K562 (cell line): ENCODE results near the gene MICALL2. TPM values are rescaled to one million over a fixed set of nuclear protein-coding genes. Genes with fewer than 3 reads are reported as not detected.

Source experiments
- ATAC-seq: fragments of 200-7000 bp; cut with Tn5 transposase; 3 replicates; pipeline ENCODE4 v1.9.1; 2020; ENCODE audit warnings: moderate library complexity
- BruUV-seq: library from RNA; stranded (reverse); fragments of 400-500 nt; replicated peaks from 2 replicates; lab custom pipeline; 2021; lab: Mats Ljungman, UMichigan
- CTCF ChIA-PET: fragments of 300-600 bp; formaldehyde crosslinking; extraction: SDS; loops from one replicate; lab custom pipeline; 2021; ENCODE audit warnings: low intra/inter-chr PET ratio; lab: Yijun Ruan, JAX
- POLR2A ChIA-PET: fragments of 300-600, 350-650 bp; sonication (Branson Sonifier 250); formaldehyde crosslinking; extraction: SDS; loops from one replicate; lab custom pipeline; 2021; ENCODE audit warnings: antibody characterized with exemption, inconsistent platforms; lab: Yijun Ruan, JAX
- DNase-seq, 4 experiments: peaks; one replicate each; pipeline versions ENCODE4 v3.0.0 to v3.0.0-alpha.2; 2011 to 2018; ENCODE audit warnings: low spot score in 3 of 4, mixed read lengths in 3 of 4; ENCODE audit errors: extremely low read depth in 1 of 4
- FAIRE-seq: peaks from 2 replicates; lab custom pipeline; 2011; peaks lifted over from hg19 to GRCh38; lab: Jason Lieb, UNC
- H2AFZ ChIP-seq: 2 replicates; pipeline ENCODE4 v1.6.0; 2011; ENCODE audit warnings: low read depth, low read length, control low read depth, inconsistent platforms
- H3K27ac ChIP-seq: fragments of 200-600 bp; 3 replicates; pipeline ENCODE4 v1.8.0; 2011; ENCODE audit warnings: low read depth, mild to moderate bottlenecking, control low read depth, inconsistent platforms, low read length, moderate library complexity, mixed read lengths; ENCODE audit errors: extremely low read depth
- H3K27me3 ChIP-seq, 2 experiments: fragments of 300-600 bp in 1 of 2; 2 replicates in 1 of 2; 3 replicates in 1 of 2; pipeline versions ENCODE4 v1.6.0 to v1.8.0; 2011; ENCODE audit warnings: inconsistent platforms in 2 of 2, low read length in 2 of 2, mild to moderate bottlenecking in 1 of 2, mixed read lengths in 1 of 2, moderate library complexity in 1 of 2; ENCODE audit not compliant: control insufficient read depth in 2 of 2, insufficient read depth in 2 of 2
- H3K36me3 ChIP-seq: fragments of 300-600 bp; 3 replicates; pipeline ENCODE4 v1.8.0; 2011; ENCODE audit warnings: mild to moderate bottlenecking, low read length, inconsistent platforms; ENCODE audit not compliant: control insufficient read depth, insufficient read depth
- H3K4me1 ChIP-seq, 2 experiments: fragments of 200-600 bp in 1 of 2; replicated peaks in 1 of 2; 2 replicates in 1 of 2; 3 replicates in 1 of 2; pipeline versions ENCODE4 v1.5.1 to v1.8.0; 2011; ENCODE audit warnings: inconsistent platforms in 2 of 2, low read length in 2 of 2, mild to moderate bottlenecking in 1 of 2, mixed read lengths in 1 of 2, moderate library complexity in 1 of 2; ENCODE audit not compliant: control insufficient read depth in 2 of 2, insufficient read depth in 2 of 2
- H3K4me2 ChIP-seq: 2 replicates; pipeline ENCODE4 v1.6.1; 2011; ENCODE audit warnings: low read length, control low read depth, inconsistent platforms, mixed read lengths; ENCODE audit not compliant: insufficient read depth
- H3K4me3 ChIP-seq: fragments of 200-600 bp; sonication (generic), shearing (Covaris generic); 2 replicates; pipeline ENCODE4 v1.5.1; 2016; ENCODE audit warnings: control low read depth, inconsistent platforms
- H3K79me2 ChIP-seq: fragments of 200-600 bp; 3 replicates; pipeline ENCODE4 v1.8.0; 2011; ENCODE audit warnings: low read length, inconsistent platforms; ENCODE audit not compliant: control insufficient read depth, insufficient read depth
- H3K9ac ChIP-seq, 2 experiments: 2 replicates each; pipeline versions ENCODE4 v1.6.0 to v1.6.1; 2011; ENCODE audit warnings: low read depth in 2 of 2, low read length in 2 of 2, control low read depth in 1 of 2, inconsistent platforms in 1 of 2, mild to moderate bottlenecking in 1 of 2, mixed read lengths in 1 of 2; ENCODE audit not compliant: insufficient read depth in 1 of 2
- H3K9me1 ChIP-seq: one replicate; pipeline ENCODE4 v1.6.0; 2011; ENCODE audit warnings: inconsistent platforms, mild to moderate bottlenecking, low read length, moderate library complexity; ENCODE audit not compliant: control insufficient read depth, insufficient read depth
- H3K9me3 ChIP-seq: replicated peaks from 2 replicates; pipeline ENCODE4 v1.5.1; 2011; ENCODE audit warnings: low read depth, low read length, inconsistent platforms; ENCODE audit not compliant: control insufficient read depth, insufficient read depth
- H4K20me1 ChIP-seq: replicated peaks from 2 replicates; pipeline ENCODE4 v1.6.1; 2011; ENCODE audit warnings: low read length, inconsistent platforms, mixed read lengths; ENCODE audit not compliant: control insufficient read depth, insufficient read depth
- CBFA2T2 ChIP-seq: fragments of 450-650 bp; conservative IDR thresholded peaks from 2 replicates; pipeline ENCODE4 v1.6.1; 2017; ENCODE audit warnings: mild to moderate bottlenecking
- DEAF1 ChIP-seq: fragments of 450-650 bp; formaldehyde crosslinking; IDR thresholded peaks from 2 replicates; pipeline ENCODE4 v1.4.0; 2020; ENCODE audit warnings: mild to moderate bottlenecking, moderate library complexity
- GTF2A2 ChIP-seq: IDR thresholded peaks from 2 replicates; pipeline ENCODE4 v1.6.1; 2016; ENCODE audit warnings: mild to moderate bottlenecking, missing genetic modification characterization, missing compliant biosample characterization
- HMGN3 ChIP-seq: IDR thresholded peaks from 2 replicates; pipeline ENCODE4 v1.6.1; 2011; ENCODE audit warnings: borderline replicate concordance, low read depth, mild to moderate bottlenecking, mixed read lengths, low read length; ENCODE audit not compliant: insufficient read length; ENCODE audit errors: extremely low read depth
- KDM2B ChIP-seq: fragments of 250-450 bp; sonication (Bioruptor Pico); IDR thresholded peaks from 2 replicates; pipeline ENCODE4 v1.8.0; 2021; ENCODE audit warnings: mild to moderate bottlenecking, moderate library complexity
- MBD1 ChIP-seq: fragments of 250-450 bp; sonication (Bioruptor Pico); IDR thresholded peaks from 2 replicates; pipeline ENCODE4 v1.8.0; 2022; ENCODE audit warnings: inconsistent platforms
- MTF1 ChIP-seq: fragments of 250-450 bp; sonication (Bioruptor Pico); IDR thresholded peaks from 2 replicates; pipeline ENCODE4 v1.9.0; 2021; ENCODE audit warnings: moderate library complexity, mild to moderate bottlenecking, inconsistent platforms, borderline replicate concordance
- SETDB1 ChIP-seq: IDR thresholded peaks from one replicate; pipeline ENCODE4 v1.6.1; 2012; ENCODE audit warnings: low read length, control low read depth, inconsistent platforms
- YBX1 ChIP-seq: fragments of 450-650 bp; IDR thresholded peaks from 2 replicates; pipeline ENCODE4 v1.7.1; 2016; ENCODE audit warnings: mild to moderate bottlenecking
- ZNF232 ChIP-seq: sonication (generic); formaldehyde crosslinking; IDR thresholded peaks from 2 replicates; pipeline ENCODE4 v1.8.0; 2022; ENCODE audit warnings: mild to moderate bottlenecking, missing genetic modification reagents
- WGBS: fragments of 100-300 bp; shearing (Covaris generic); methylation state at CpG from one replicate; pipeline ENCODE4 v1.1.6; 2016; ENCODE audit warnings: low coverage, mixed read lengths; ENCODE audit not compliant: insufficient coverage; ENCODE audit errors: missing lambda C conversion rate; 5-methylcytosine and 5-hydroxymethylcytosine counted together
- in situ Hi-C: fragments of 300-500 bp; cut with MboI; formaldehyde crosslinking; loops from 4 replicates; pipeline ENCODE4 v1.15.0; 2018; ENCODE audit warnings: inconsistent platforms, mixed read lengths
- intact Hi-C: fragments of 100-400 bp; cut with micrococcal nuclease; formaldehyde crosslinking; loops from 2 replicates; pipeline ENCODE4 v1.14.2; 2022
- polyA plus RNA-seq, 8 experiments: library from polyadenylated mRNA; depleted of rRNA in 4 of 8; stranded (reverse) in 5 of 8; unstranded in 3 of 8; fragments of >200 nt; fragmentation: Nextera tagmentation in 2 of 8; fragmentation: Illumina TruSeq in 1 of 8; extraction: Ambion mirVana in 2 of 8; extraction: Trizol in 1 of 8; gene quantifications; 2 replicates each; pipeline versions ENCODE4 v1.2.1 to v1.2.3, GENCODE V29; 2011 to 2014; ENCODE audit warnings: inconsistent platforms in 1 of 8, missing spikeins in 1 of 8
- total RNA-seq, 7 experiments: library from RNA; depleted of rRNA in 6 of 7; stranded (reverse); fragments of >200 nt in 6 of 7; fragmentation: Illumina TruSeq in 2 of 7; extraction: Trizol in 2 of 7; gene quantifications; 2 replicates each; pipeline versions ENCODE4 v1.2.1 to v1.2.3, GENCODE V29; 2011 to 2021; ENCODE audit warnings: low replicate concordance in 1 of 7

The MICALL2 gene
- total and polyA plus RNA-seq, 9 of the 15 experiments (the other 6 are each of a cell fraction or from before 2014, with no cell fraction given), result 1.8 to 103 (median 17.0) TPM

- Histone ChIP-seq H3K27me3 (no peaks in the 10 kb centered on the region), H3K4me1 (peaks cover 4 to 85% of the 10 kb centered on the region in 2 experiments; a peak in 3 of 5 replicates), H3K4me2 (no peak overlapping the region), H2AFZ (no peak overlapping the region), H3K9me1 (no peaks in the 10 kb centered on the region), H3K36me3 (peaks cover 72% of the 10 kb centered on the region; the same call in 1 of the 3 replicates), H3K9me3 (no peaks in the 10 kb centered on the region), H4K20me1 (peaks cover 11% of the 10 kb centered on the region; the same call in 1 of the 2 replicates), H3K27ac (no peak overlapping the region), H3K4me3 (no peak overlapping the region), H3K9ac (peak overlapping the region in 1 of 2 experiments; percentile 9; a peak in 1 of 4 replicates), H3K79me2 (peaks cover 46% of the 10 kb centered on the region)
- DNase-seq (peak in 1 of 4 experiments; percentile 27), FAIRE-seq (no peak), ATAC-seq (no peak)
- in situ Hi-C loops, result no loop called here
- intact Hi-C loops, result no loop called here
- ChIA-PET POLR2A (interaction anchor here (0.6 to 2.3 kb wide), 6 partner anchors 7 to 28 kb away, joined by 3 to 12 read pairs (median 3); partner anchors contain the start of gene MICALL2), CTCF (no interaction called here)
- TF ChIP-seq HMGN3 (no peak), MTF1 (CRISPR knock-in tag) (no peak), MBD1 (CRISPR knock-in tag) (no peak), ZNF232 (no peak), GTF2A2 (tag) (no peak), YBX1 (no peak), KDM2B (CRISPR knock-in tag) (no peak), DEAF1 (CRISPR knock-in tag) (no peak), CBFA2T2 (no peak), SETDB1 (no peak)
- BruUV-seq, result no TSS peak
- WGBS, result 91% methylated on average over 11 of the region's 11 CpGs
These were observed 9.3 kb downstream of the MICALL2 start for GRCh38 chr7:1449951-1450350.
